Measurements from ENCODE around the gene TPPP2.
"Not testable (repeated sequence)": the region's sequence is repeated elsewhere in the genome, so short reads cannot be mapped to it uniquely, and the experiment has no call there.

TPPP2 gene

DNA sequence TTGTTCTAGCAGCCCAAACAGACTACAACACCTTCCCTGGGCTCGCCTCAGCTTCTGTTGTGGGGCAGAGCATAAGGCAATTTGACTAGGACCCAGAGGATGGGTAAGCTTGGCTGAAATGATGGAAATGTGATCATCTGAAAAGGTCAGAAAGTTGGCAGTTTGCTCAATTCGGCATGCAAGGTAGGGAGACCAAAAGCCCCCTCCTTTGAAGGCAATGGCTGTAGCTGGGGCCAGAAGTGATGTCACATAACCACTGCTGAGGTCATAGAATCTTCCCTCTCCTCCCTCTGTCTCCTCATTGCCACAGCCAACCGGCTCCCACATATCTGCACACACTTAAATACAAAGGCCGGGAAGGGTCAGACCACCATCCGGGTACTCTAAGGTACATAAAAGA is at the start of gene TPPP2:
Gene TPPP2 (plus strand): TSS at position 301 of the 400 bp plus-strand sequence. CDS start 365 bp downstream, outside the sequence.
- no peaks in the 10 kb centered on the region for H3K36me3 ChIP-seq (ENCODE audit: control insufficient read depth in 2 of 2, insufficient read depth in 2 of 2, low read length in 2 of 2)
- H3K4me3 ChIP-seq (ENCODE audit: low read length in 2 of 2): no peak within 1 kb of the TSS
- no peaks in the 10 kb centered on the region for H3K27me3 ChIP-seq (ENCODE audit: control insufficient read depth in 1 of 2, insufficient read depth in 2 of 2, low read length in 2 of 2)
- H3K9me3 ChIP-seq (ENCODE audit: control insufficient read depth in 2 of 2, low read length in 2 of 2): no peaks in the 10 kb centered on the region
- no peak within 1 kb of the TSS for H3K27ac ChIP-seq (ENCODE audit: low read length)
- peaks cover 12% of the 10 kb centered on the region for H3K4me1 ChIP-seq (ENCODE audit: control insufficient read depth, insufficient read depth, low read length)
- H3K9ac ChIP-seq (ENCODE audit: low read length in 2 of 2): no peak within 1 kb of the TSS

DNA sequence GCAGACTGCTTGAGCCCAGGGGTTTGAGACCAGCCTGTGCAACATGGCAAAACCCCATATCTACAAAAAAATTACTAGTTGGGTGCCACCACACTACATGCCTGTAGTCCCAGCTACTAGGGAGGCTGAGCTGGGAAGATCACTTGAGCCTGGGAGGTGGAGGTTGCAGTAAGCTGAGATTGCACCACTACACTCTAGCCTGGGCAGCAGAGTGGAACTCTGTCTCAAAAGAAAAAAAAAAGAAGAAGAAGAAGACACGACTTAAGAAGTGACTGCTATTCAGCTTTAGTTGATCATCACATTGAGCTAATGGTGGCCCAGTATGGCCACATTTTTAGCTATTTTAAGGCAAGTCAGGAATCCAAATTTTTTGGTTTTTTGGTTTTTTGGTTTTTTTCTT is 49.1 kb upstream of the TPPP2 start:
- H3K36me3 ChIP-seq (ENCODE audit: control insufficient read depth in 2 of 2, insufficient read depth in 2 of 2, low read length in 2 of 2): no peaks in the 10 kb centered on the region
- H3K9me3 ChIP-seq (ENCODE audit: control insufficient read depth in 2 of 2, low read length in 2 of 2): no peaks in the 10 kb centered on the region
- H3K4me3 ChIP-seq (ENCODE audit: low read length in 2 of 2): no peak overlapping the region
- H3K27ac ChIP-seq (ENCODE audit: low read length): no peak overlapping the region
- H3K27me3 ChIP-seq (ENCODE audit: control insufficient read depth in 1 of 2, insufficient read depth in 2 of 2, low read length in 2 of 2): no peaks in the 10 kb centered on the region
- no peaks in the 10 kb centered on the region for H3K4me1 ChIP-seq (ENCODE audit: control insufficient read depth, insufficient read depth, low read length)
- H3K9ac ChIP-seq (ENCODE audit: low read length in 2 of 2): no peak overlapping the region

DNA sequence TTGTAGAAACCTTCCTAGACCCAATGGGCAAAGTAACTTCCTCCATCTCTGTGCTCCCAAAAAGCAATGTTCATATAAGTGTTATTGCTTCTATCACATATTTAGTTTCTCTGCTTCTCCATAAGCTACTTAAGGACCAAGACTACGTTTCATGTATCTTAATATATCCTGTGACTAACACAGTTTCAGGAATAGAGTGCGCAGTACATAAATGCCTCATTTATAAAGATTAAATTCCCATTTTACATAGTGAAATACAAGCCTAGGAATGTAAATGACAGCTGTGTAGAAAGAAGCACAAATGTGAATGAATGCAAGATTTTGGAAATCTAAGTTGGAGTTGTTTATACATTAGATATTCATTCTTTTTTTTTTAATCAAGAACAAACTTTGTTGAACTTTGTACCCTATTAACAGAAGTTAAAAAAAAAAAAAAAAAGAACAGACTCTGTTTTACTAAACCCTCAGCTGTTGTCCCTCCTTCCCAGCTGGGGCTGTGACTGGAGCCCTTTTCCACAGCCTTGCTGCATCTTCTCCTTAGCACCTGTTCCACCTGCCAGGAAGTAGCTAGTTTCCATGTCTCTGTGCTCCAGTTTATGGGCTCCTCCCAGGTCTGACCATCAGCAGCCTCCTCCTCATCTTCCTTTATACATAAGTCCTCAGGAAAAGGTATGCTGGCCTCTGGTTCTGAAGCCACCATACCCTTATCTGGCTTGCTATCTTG is 47.2 kb upstream of the TPPP2 start:
- H3K4me1 ChIP-seq (ENCODE audit: control insufficient read depth, insufficient read depth, low read length): no peaks in the 10 kb centered on the region
- H3K27me3 ChIP-seq (ENCODE audit: control insufficient read depth in 1 of 2, insufficient read depth in 2 of 2, low read length in 2 of 2): no peaks in the 10 kb centered on the region
- no peak overlapping the region for H3K27ac ChIP-seq (ENCODE audit: low read length)
- no peak overlapping the region for H3K9ac ChIP-seq (ENCODE audit: low read length in 2 of 2)
- no peaks in the 10 kb centered on the region for H3K36me3 ChIP-seq (ENCODE audit: control insufficient read depth in 2 of 2, insufficient read depth in 2 of 2, low read length in 2 of 2)
- H3K4me3 ChIP-seq (ENCODE audit: low read length in 2 of 2): no peak overlapping the region
- H3K9me3 ChIP-seq (ENCODE audit: control insufficient read depth in 2 of 2, low read length in 2 of 2): no peaks in the 10 kb centered on the region

DNA sequence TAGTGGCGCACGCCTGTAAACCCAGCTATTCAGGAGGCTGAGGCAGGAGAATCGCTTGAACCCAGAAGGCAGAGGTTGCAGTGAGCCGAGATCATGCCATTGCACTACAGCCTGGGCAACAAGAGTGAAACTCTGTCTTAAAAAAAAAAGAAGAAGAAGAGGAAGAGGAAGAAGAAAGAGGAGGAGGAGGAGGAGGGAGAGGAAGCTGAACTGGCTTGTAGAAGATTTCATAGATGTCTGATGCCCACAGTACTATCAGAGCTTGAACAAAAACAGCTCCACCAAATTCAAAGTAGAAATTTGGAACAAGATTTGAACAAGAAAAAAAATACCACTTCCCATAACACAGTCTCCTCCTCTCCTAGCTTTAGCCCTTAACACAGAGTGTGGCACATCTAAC is 44.4 kb upstream of the TPPP2 start:
- not testable (repeated sequence) for H3K9me3 ChIP-seq (ENCODE audit: control insufficient read depth in 2 of 2, low read length in 2 of 2); H3K9ac ChIP-seq (ENCODE audit: low read length in 2 of 2); H3K4me3 ChIP-seq (ENCODE audit: low read length in 2 of 2); H3K27ac ChIP-seq (ENCODE audit: low read length); H3K36me3 ChIP-seq (ENCODE audit: control insufficient read depth in 2 of 2, insufficient read depth in 2 of 2, low read length in 2 of 2); H3K27me3 ChIP-seq (ENCODE audit: control insufficient read depth in 1 of 2, insufficient read depth in 2 of 2, low read length in 2 of 2)
- peaks cover 10% of the 10 kb centered on the region for H3K4me1 ChIP-seq (ENCODE audit: control insufficient read depth, insufficient read depth, low read length)

DNA sequence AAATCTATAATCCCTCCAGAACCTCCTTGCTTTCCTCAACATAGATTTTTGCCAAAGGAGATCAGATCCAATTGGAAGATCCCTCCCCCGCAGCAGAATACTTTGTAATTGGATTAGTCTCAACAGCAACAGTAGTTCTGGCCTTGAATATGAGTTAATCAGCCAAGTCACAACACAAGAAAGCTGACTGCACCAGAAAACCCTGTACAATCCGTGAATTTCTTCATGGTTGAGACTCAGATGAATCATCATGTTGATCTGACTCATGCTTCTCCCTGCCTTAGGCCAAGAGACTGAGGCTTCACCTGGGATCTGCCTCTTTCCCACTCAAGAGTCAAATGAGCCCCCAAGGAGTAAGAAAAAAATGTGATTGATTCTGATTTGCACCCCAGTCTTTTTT is 43.2 kb upstream of the TPPP2 start:
- Histone ChIP-seq H3K4me1 (ENCODE audit: control insufficient read depth, insufficient read depth, low read length) (peaks cover 17% of the 10 kb centered on the region), H3K9me3 (ENCODE audit: control insufficient read depth in 2 of 2, low read length in 2 of 2) (no peaks in the 10 kb centered on the region), H3K27ac (ENCODE audit: low read length) (no peak overlapping the region)

DNA sequence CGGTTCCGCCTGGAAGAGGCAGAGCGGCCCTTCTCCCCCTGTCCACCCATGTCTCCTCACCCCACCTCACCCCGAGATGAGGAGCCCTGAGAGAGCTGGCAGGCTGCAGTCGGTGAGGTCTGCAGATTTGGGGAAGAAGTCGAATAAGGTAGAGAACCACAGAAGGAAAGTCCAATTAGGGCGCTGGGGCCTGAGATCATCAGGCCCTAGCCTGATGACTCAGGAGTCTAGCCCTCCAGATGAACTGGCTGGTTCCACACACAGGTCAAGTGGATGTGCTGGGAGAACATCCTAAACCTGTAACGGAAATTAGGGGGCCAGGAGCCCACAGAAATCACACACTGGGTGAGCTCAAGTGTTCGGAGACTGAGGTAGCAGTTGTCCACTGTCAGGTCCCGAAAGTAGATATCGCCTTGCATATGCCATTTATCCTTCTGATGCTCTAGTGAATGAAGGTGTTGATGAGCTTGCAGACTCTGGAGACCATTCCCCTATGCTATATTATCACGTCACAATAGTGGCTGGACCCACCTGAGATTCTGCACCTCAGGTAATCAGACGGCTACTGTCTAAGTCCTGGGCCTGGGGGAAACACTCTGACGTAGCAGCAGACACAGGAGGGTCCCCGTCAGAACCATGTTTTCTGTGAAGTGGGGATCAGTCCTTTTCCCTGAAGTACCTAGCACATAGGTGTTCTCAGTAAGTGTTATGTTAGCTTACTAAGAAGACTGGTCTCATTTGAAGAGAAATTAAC is 41.1 kb upstream of the TPPP2 start:
- Histone ChIP-seq H3K36me3 (ENCODE audit: control insufficient read depth in 2 of 2, insufficient read depth in 2 of 2, low read length in 2 of 2) (peaks cover 15 to 17% of the 10 kb centered on the region in 2 donors), H3K27ac (ENCODE audit: low read length) (peak overlapping the region; percentile 81), H3K4me3 (ENCODE audit: low read length in 2 of 2) (peak overlapping the region in 1 of 2 donors; percentile 99), H3K9me3 (ENCODE audit: control insufficient read depth in 2 of 2, low read length in 2 of 2) (no peaks in the 10 kb centered on the region), H3K27me3 (ENCODE audit: control insufficient read depth in 1 of 2, insufficient read depth in 2 of 2, low read length in 2 of 2) (no peaks in the 10 kb centered on the region), H3K4me1 (ENCODE audit: control insufficient read depth, insufficient read depth, low read length) (peaks cover 19% of the 10 kb centered on the region), H3K9ac (ENCODE audit: low read length in 2 of 2) (peak overlapping the region; percentile 7 to 79)

More for the DNA sequence above, 43.2 kb upstream of the TPPP2 start:
- no peak overlapping the region for H3K4me3 ChIP-seq (ENCODE audit: low read length in 2 of 2)
- H3K27me3 ChIP-seq (ENCODE audit: control insufficient read depth in 1 of 2, insufficient read depth in 2 of 2, low read length in 2 of 2): no peaks in the 10 kb centered on the region
- peaks cover under 1% of the 10 kb centered on the region in 2 donors for H3K36me3 ChIP-seq (ENCODE audit: control insufficient read depth in 2 of 2, insufficient read depth in 2 of 2, low read length in 2 of 2)
- no peak overlapping the region for H3K9ac ChIP-seq (ENCODE audit: low read length in 2 of 2)

DNA sequence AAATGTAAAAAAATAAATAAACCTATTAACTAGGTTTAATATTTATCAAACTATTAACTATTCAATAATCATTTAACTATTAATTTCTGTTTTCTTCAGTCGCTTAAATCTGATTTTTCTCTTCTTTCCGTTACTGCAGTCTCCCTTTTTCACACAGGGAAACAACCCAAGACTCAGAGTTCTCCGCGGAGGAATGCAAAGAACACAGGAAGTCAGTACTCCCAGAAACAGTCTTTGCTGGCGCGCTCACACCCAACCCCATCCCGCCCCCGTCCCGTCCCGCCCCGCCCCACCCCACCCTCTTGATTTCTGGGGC is 40.6 kb upstream of the TPPP2 start:
- no peaks in the 10 kb centered on the region for H3K9me3 ChIP-seq (ENCODE audit: control insufficient read depth in 2 of 2, low read length in 2 of 2)
- peak overlapping the region; percentile 7 to 79 for H3K9ac ChIP-seq (ENCODE audit: low read length in 2 of 2)
- no peaks in the 10 kb centered on the region for H3K27me3 ChIP-seq (ENCODE audit: control insufficient read depth in 1 of 2, insufficient read depth in 2 of 2, low read length in 2 of 2)
- H3K36me3 ChIP-seq (ENCODE audit: control insufficient read depth in 2 of 2, insufficient read depth in 2 of 2, low read length in 2 of 2): peaks cover 20 to 22% of the 10 kb centered on the region in 2 donors
- peaks cover 19% of the 10 kb centered on the region for H3K4me1 ChIP-seq (ENCODE audit: control insufficient read depth, insufficient read depth, low read length)
- peak overlapping the region in 1 of 2 donors; percentile 99 for H3K4me3 ChIP-seq (ENCODE audit: low read length in 2 of 2)
- peak overlapping the region; percentile 81 for H3K27ac ChIP-seq (ENCODE audit: low read length)

GRCh38 chr14:20989787-20990600 is 40.0 kb upstream of the TPPP2 start, which contains the start of gene METTL17:
TSS of gene METTL17 (plus strand) at chr14:20989980. CDS start at chr14:20990003, 23 bp downstream.
- H3K9me3 ChIP-seq (ENCODE audit: control insufficient read depth in 2 of 2, low read length in 2 of 2): no peaks in the 10 kb centered on the region
- H3K36me3 ChIP-seq (ENCODE audit: control insufficient read depth in 2 of 2, insufficient read depth in 2 of 2, low read length in 2 of 2): peaks cover 26 to 28% of the 10 kb centered on the region in 2 donors
- no peaks in the 10 kb centered on the region for H3K27me3 ChIP-seq (ENCODE audit: control insufficient read depth in 1 of 2, insufficient read depth in 2 of 2, low read length in 2 of 2)
- peaks cover 19% of the 10 kb centered on the region for H3K4me1 ChIP-seq (ENCODE audit: control insufficient read depth, insufficient read depth, low read length)
- H3K9ac ChIP-seq (ENCODE audit: low read length in 2 of 2): peak within 1 kb of the TSS; percentile 86 to 90
- H3K27ac ChIP-seq (ENCODE audit: low read length): peak within 1 kb of the TSS; percentile 81
- peak within 1 kb of the TSS; percentile 96 to 99 for H3K4me3 ChIP-seq (ENCODE audit: low read length in 2 of 2)

GRCh38 chr14:20996521-20996920 is 33.5 kb upstream of the TPPP2 start:
- H3K9me3 ChIP-seq (ENCODE audit: control insufficient read depth in 2 of 2, low read length in 2 of 2): no peaks in the 10 kb centered on the region
- H3K4me1 ChIP-seq (ENCODE audit: control insufficient read depth, insufficient read depth, low read length): peaks cover 2% of the 10 kb centered on the region
- no peak overlapping the region for H3K9ac ChIP-seq (ENCODE audit: low read length in 2 of 2)
- H3K27ac ChIP-seq (ENCODE audit: low read length): no peak overlapping the region
- H3K36me3 ChIP-seq (ENCODE audit: control insufficient read depth in 2 of 2, insufficient read depth in 2 of 2, low read length in 2 of 2): peaks cover 46 to 47% of the 10 kb centered on the region in 2 donors
- no peaks in the 10 kb centered on the region for H3K27me3 ChIP-seq (ENCODE audit: control insufficient read depth in 1 of 2, insufficient read depth in 2 of 2, low read length in 2 of 2)
- no peak overlapping the region for H3K4me3 ChIP-seq (ENCODE audit: low read length in 2 of 2)

GRCh38 chr14:20997115-20997514 is 32.9 kb upstream of the TPPP2 start:
- no peaks in the 10 kb centered on the region for H3K4me1 ChIP-seq (ENCODE audit: control insufficient read depth, insufficient read depth, low read length)
- no peaks in the 10 kb centered on the region for H3K9me3 ChIP-seq (ENCODE audit: control insufficient read depth in 2 of 2, low read length in 2 of 2)
- H3K36me3 ChIP-seq (ENCODE audit: control insufficient read depth in 2 of 2, insufficient read depth in 2 of 2, low read length in 2 of 2): peaks cover 42 to 43% of the 10 kb centered on the region in 2 donors
- no peak overlapping the region for H3K27ac ChIP-seq (ENCODE audit: low read length)
- no peaks in the 10 kb centered on the region for H3K27me3 ChIP-seq (ENCODE audit: control insufficient read depth in 1 of 2, insufficient read depth in 2 of 2, low read length in 2 of 2)
- H3K4me3 ChIP-seq (ENCODE audit: low read length in 2 of 2): no peak overlapping the region
- H3K9ac ChIP-seq (ENCODE audit: low read length in 2 of 2): no peak overlapping the region

Data from stomach smooth muscle (tissue), 2 donors.